Activated CD4-positive, alpha-beta T cell treated with anti-CD3 and anti-CD28 coated beads, Interleukin-10, Interleukin-2, amounts not matched to agents 100 ng/mL and 50 ng/mL, durations not matched to agents 16 hours and 8 hours (primary cell): Measurements from ENCODE around the gene C1orf115.
"Not testable (repeated sequence)": the region's sequence is repeated elsewhere in the genome, so short reads cannot be mapped to it uniquely, and the experiment has no call there.

Experiments used
- DNase-seq: peaks from one replicate; pipeline ENCODE4 v3.0.0-alpha.2; 2020

The C1orf115 gene

DNA sequence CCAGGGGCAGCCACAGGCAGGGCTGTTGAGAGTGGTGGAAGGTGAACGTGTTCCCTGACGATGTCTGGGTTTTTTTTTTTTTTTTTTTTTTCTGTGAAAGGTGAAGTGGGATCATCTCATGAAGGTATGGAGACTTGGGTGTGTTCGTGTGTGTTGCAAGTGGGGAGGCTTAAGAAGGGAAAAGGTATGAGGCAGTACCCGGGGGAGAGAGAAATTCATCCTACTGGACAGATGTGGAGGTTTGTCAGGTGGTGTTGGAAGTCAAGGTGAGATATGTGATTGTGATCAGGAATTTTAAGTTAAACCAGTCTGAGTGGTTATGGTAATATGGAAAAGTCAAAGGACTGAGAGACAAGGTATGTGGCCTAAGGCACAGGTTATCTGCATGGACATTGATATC lies 5.3 kb downstream of the C1orf115 start:
- no peak for DNase-seq

DNA sequence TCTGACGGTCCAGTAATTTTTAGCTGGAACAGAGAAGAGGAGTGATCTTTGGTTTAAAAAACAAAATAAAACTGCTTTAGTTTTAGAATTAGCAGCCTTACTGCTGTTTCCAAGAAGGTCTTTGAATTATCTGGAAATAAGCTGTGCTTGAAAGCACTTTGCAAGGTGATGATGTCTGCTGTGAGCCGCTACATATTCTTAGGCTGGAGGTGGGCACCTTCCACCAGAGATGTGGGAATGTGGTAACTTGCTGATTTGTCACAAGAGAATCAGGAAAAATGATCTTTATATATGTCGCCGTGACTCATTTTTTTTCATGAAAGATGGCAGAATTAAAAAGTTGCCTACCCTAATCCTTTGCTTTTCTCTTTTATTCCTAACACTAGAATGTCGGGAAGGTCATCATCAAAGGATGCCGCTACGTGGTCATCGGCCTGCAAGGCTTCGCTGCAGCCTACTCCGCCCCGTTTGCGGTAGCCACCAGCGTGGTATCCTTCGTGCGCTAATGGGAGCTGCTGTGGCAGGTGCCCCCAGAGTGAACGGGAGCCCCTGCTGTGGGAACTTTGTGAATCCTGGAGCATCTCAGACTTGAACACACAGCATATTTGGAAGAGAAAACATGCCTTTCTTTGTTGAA lies 6.2 kb downstream of the C1orf115 start:
- DNase-seq: no peak

DNA sequence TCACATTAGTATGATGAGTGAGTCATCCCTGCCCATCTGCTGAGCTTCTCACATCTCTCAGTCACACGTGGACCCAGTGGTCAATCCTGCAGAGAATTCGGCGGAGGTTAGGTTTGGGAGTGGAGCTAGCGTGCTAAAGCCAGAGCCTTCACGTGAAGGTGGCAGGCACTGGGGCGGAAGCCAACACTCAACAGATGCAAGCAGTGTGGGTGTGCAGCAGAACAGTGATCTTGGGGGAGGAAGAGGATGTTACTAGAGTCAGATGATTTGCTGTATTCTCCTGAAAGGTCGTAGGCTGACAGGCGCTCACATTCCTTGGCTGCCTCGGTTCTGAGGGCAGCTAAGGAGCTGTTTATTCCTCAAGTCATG lies 6.7 kb downstream of the C1orf115 start:
- DNase-seq: no peak

DNA sequence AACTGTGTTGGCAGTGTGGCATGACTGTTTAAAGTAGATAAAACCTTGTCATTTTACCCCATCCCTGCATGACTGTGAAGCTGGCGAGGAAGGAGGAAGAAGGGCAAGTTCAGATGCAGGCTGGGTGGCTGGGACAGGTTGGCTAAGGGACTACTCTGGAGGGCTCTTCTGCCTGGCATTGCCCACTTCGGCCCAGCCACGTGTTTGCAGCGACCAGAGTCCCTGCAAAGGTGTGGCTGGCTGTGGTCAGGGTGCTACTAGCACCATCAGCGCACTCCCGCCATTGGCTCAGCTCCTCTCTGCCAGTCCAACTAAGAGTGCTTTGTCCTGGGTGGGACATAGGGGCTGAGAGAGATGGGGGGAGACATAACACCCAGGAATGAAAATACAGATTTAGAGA lies 7.2 kb downstream of the C1orf115 start:
- no peak for DNase-seq

DNA sequence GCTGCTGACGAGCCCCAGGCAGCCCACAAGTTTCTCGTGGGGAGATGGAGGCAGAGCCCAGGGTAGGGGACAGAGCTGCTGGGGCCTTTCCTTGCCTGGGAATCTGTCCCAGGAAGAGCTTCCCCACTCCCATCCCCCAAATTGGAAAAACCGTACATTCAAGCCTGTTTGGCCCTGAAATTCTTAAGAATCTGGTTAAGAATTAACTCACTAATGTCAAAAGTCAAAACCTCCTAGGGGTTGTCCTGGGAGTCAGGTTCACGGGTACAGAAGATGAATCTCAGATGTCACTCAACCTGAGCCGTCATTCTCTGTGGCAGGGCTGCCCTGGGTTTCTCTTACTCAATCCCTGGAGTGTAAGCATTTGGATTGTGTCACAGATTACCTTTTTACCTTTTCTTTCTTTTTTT lies 8.4 kb downstream of the C1orf115 start:
- DNase-seq: no peak

DNA sequence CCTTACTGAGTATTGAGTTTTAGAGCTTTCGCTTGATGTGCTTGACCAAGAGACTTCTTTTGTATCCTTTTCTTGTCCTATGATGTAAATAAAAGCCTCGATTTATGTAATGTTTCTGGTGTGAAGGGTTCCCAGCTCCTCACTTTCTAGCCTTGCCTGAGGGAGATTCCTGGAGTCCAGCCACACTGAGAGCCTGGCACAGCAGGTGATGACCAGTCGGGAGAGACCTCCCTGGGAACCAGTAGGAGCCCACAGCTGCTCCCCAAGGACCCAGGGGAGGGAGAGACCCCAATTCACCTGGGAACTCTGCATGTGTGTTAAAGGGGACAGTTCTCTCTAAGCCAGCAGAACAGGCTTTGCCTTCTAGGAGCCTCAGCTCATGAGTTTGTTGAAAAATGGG lies 8.9 kb downstream of the C1orf115 start:
- no peak for DNase-seq

DNA sequence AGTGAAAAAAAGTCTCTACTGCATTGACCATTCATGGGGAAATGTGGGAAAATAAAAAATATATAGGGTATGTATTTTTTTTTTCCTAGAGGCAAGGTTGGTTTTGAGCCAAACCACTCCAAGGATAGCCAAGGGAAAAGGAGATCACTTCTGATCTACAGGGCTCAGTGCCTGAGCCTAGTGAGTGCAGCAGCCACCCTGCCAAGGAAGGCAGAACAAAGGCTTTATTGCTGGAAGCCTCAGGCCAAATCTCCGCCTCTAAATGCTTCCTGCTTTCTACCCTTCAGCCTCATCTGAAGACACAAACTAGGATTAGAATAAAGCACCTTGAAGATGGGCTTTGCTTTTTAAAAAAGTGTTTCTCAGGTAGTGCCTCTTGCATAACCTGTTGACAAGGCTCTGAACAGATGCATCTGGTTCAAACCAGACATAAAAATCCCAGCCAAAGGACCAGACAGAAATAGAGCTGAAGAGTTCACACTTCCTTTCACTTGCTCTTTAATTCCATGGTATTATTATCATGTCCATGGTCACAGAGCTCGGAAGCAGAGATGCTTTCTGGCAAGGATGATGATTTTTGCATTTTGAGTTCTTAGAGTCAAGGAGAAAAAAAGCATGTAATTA lies 10.5 kb downstream of the C1orf115 start:
- DNase-seq: no peak

DNA sequence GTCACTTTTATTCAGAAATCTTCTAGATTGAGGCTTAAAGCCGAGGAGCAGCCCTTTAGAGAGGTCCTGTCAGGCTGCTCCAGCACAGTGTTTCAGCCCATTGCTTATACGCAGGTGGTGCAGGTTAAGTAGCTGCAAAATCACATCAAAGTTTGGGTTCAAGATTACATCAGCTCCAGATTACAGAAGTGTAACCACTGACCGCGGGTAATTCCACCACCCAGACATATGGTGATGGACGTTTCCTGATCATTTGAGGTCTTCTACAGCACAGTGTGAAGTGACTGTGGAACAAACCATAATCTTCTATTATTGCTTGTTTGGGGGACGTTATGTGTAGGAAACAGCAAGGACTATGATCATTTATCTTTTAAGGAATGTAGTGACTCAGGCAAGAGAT lies 11.8 kb downstream of the C1orf115 start:
- DNase-seq: peak; percentile 6

DNA sequence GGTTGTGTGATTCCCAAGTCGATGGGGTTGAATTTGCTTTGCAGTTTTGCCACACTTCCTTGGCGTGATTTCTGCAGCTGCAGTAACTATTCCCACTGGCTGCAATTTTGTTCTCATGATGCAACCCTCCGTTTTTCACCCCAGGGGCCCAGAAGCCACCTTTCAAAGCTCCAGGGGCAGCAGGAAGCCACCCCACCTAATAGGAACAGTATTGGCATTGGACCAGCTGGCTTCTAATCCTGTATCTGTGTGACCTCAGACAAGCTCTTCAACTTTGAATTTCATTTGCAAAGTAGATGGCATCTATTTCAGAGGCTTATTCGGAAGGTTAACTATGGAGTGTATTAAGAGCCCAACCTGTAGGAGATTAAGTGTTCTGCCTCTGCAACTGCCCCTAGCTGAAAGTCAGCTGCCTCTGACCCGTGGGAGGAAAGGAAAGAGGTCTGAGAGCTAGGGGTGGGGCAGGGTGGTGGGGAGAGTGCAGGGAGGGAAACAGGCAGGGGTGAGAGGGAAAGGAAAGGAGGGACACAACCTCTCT lies 12.6 kb downstream of the C1orf115 start:
- DNase-seq: no peak

DNA sequence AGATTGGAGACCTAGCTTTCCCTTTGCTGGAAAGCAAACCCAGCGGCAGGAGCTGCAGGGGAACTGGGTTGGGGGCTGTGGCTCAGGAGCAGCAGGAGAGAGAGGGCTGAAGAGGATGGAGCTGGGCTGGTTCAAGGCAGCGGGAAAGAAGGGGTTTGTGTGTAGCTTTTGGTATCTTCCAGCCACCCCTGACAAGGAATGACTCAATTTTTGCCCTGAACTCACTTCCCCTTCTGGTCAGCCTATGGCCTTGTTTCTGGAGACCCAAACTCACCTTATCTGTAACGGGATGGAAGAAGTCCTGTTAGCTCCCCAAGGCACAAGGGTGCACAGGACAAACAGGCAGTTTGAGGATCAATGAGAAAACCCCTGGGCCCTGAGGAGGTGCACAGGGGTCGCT lies 13.1 kb downstream of the C1orf115 start:
- no peak for DNase-seq

DNA sequence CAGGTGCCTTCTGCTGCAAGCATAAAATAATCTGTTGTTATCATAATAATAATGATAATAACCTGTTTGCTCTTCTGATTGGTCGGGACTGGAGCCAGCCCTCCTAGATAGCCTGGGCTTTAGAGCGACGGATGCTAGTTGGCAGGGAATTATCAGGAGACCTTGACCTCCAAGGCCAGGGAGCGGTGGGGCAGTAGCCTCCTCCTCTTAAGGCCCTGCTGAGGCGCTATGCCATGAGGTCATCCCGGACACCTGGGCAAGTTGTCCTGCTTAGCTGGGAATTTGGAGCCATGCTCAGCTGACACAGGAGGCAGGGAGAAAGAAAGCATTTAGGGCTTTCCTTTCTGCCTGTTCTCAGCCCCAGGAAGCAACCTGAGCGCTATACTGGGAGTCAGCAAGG lies 15.6 kb downstream of the C1orf115 start:
- DNase-seq: no peak

DNA sequence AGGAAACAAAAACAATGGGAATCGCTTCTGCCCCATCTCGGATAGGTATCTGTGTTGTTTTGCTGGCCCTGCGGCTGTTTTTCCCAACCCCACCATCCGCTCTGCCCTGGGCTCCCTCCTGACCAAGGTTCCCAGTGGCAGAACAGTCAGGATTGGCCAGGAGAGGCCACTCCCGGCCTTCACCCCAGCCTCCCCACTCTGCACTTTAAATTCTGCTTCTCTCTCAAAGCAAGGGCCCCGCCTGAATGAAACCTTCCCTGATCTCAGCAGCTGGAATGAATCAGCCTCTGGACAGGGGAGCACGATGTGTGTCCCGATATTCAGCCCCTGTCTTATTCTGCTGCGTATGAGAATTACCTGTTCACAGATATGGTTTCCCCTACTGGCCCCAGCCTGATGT lies 16.3 kb downstream of the C1orf115 start:
- DNase-seq: no peak

DNA sequence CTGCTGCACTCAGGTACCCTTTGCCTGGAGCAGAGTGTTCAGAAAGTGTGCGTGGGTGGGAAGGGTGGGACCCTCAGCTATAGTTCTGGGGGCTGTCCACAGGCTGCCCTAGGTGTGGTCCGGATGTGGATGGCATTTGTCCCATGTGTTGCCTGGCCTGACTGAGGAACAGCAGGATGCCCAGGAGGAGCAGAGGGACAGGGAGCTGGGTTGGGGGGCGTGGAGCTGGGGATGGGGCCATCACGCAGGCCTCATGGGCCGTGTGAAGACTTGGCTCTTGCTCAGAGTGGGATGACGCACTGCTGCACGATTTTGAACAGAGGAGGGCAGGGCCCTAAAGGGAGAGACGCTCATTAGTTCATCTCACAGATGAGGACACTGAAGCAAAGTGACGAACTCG lies 17.0 kb downstream of the C1orf115 start:
- DNase-seq: no peak

DNA sequence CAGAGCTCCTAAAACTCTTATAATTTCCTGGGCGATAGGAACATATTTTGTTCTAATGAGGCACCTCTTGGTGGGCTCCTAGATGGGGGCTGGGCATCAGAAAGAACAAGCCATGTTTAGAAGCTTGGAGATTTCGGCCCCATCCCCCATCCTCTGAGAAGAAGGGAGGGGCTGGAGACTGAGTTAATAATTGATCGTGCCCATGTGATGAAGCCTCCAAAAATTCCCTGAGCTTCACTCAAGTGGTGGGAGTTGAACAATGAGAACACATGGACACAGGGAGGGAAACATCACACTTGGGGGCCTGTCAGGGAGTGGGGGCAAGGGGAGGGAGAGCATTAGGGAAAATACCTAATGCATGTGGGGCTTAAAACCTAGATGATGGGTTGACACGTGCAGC lies 18.1 kb downstream of the C1orf115 start:
- no peak for DNase-seq

DNA sequence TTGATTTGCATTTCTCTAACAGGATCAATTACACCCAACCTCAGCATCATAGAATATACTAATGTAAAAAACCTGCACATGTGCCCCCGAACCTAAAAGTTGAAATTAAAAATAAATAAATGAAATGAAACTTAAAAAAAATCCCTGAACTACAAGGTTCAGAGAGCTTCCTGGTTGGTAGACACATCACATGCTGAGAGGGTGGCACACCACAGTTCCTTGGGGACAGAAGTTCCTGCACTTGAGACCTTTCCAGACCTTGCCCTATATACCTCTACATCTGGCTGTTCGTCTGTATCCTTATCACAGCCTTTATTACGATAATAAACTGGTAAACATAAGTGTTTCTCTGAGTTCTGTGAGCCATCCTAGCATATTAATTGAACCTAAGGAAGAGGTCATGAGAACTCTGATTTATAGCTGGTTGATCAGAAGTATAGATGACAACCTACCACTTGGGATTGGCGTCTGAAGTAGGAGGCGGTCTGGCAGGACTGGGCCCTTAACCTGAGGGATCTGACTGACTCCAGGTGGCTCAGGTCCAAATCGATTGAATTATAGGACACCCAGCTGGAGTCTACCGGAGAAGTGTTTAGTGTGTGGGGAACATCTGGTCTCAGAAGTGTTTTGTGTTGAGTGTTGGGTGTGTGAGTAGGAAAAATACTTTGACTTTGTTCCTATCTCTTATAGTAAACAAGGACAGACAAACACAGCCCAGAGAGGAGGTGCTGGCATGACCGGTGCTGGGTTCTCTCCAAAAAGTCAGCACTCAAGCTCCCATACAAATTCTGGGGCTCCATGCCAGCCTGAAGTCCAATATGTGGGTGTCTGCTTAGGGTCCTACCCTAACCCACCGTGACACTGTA lies 19.0 kb downstream of the C1orf115 start:
- DNase-seq: no peak

DNA sequence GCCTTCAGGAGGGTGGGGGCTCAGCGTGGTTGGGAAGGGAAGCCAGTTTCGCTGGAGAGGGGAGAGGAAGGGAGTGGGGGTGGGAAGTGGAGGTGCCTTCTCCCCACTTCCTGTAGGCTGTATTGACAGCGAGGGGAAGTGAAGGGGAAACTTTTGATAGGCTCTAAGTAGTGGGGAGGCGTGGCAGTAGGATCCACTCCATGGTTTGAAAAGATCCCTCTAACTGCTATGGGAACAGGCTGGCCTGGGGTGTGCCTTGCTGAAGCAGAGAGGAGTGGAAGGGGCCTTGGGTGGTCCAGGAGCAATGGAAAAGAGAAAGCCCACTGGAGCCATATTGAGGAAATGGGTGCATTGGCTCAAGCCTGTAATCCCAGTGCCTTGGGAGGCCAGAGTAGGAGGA lies 20.2 kb downstream of the C1orf115 start:
- DNase-seq: no peak

DNA sequence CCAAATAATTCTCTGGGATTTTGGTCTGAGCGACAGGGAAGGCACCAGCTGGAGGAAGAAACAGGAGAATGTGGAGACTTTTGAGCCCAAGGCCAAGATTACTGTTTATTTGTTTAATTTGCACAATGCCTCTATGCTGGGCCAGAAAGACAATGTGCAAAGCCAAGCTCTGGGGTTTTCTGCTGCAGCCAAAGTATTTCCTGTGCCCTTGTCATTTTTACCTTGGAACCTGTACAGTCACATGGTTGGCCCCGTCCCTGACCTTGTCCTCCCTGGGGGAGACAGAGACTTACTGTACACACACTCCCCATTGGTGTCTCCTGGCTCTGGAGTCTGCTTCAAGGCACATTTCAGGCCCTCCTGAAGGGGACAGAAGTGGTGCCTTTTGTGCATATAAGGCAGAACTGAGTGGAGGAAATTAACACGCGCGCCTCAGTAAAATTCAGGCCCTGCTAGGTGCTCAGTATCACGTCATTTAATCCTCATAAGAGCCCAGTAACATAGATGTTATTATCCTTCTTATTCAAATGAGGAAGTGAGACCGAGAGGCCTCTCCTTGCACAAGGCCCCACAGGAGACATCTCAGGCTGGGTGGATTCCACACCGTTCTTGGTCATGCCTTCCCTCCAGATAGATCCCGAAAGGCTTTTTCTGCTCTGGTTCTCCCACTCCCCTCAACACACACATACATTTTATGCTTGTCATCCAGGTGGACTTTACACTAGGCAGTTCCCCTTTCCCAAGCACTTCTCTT lies 21.1 kb downstream of the C1orf115 start:
- no peak for DNase-seq

DNA sequence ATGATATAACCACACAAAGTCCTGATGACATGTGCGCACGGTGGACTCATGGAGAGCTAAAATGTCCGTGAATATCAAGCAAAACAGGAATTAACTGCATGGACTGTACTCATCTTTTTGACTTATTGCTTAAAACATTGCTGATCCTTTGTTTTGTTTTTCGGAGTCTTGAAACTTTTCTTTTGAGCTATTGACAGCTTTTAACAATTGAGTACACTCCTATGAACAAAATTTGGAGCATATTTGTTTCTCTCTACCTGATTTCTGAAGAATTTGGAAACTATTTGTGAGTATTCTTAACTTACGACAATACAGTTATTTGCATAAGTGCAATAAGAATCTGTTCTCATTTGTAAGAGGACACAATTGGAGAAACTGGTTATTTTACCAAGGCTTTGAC lies 25.8 kb downstream of the C1orf115 start:
- DNase-seq: not testable (repeated sequence)

DNA sequence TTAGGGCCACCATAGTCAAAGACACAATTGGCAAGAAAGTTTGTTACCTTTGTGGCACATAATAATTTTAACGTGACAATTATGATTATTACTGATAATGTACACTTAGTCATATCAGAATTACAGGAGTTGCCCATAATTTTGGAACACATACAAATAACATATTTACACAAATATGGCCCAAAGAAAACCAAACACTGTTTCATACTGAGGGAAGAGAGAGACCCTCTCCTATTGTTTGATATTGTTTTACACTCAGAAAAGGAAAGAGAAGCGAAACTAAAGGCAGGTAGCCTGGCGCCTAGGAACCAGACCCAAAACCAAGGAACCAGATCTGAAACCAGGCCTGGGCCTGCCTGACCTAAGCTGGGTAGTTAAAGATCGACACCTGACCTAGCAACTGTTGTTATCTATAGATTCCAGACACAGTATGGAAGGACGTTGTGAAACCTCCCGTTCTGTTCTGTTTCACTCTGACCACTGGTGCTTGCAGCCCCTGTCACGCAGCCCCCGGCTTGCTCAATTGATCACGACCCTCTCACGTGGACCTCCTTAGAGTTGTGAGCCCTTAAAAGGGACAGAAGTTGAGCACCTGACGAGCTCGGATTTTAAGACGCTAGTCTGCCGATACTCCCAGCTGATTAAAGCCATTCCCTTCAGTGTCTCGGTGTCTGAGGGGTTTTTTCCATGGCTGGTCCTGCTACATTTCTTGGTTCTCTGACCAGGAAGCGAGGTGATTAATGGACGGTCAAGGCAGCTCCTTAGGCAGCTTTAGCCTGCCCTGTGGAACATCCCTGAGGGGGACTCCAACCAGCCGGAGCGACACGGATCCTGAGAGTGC lies 27.9 kb downstream of the C1orf115 start:
- DNase-seq: no peak

DNA sequence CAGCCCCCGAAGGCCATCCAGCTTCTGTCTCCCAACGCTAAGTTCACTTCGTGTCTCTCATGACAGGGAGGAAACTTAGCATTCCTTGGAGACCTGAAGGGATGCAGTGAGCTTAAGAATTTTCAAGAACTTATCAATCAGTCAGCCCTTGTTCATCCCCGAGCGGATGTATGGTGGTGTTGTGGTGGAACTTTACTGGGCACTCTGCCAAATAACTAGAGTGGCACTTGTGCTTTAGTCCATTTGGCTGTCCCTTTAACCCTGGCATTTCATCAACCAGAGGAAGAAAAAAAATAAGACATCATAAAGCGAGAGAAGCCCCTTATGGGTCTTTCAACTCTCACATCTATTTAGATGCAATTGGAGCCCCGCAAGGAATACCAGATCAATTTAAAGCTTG lies 31.1 kb downstream of the C1orf115 start:
- not testable (repeated sequence) for DNase-seq

DNA sequence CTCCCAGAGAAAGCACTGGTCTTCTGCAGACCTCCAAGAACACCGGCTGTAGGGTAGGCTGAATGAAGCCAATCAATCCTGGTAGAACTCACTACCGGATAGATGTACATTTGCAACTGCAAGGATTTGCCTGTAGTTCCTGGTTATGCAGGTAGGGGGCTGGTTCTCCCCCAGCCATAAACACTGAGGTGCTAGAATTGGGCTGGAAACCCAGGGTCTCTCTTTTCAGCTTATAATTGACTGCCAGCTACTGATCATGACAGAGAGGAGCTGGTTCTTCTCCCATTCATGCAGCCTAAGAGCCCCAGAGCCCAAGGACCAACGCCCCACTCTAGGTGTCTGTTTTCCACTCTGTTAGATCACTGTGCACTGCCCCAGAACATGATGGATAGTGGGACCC lies 36.5 kb downstream of the C1orf115 start:
- DNase-seq: no peak

DNA sequence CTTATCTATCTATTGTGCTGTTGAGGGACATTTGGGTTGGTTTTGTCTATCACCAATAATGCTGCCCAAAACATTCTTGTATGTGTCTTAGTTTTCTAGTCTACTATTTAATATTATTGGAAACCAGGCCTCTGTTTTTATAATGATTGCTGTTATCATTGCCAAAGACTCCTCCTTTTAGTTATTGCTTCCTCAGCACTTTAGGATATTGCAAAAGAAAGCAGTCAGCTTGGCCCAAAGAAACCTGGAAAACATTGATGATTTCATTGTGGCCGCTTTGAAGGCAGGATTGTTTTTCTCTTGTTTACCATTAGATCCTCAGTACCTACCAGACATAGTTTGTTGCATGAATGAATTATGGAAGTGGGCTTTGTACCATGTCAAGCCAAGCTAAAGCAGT lies 37.4 kb downstream of the C1orf115 start:
- DNase-seq: no peak
